ENCODE results near the gene ZNF682.
A peak's percentile ranks its signal among the peaks of the same experiment; 100 is the strongest.
"Not testable (repeated sequence)": the region's sequence is repeated elsewhere in the genome, so short reads cannot be mapped to it uniquely, and the experiment has no call there.

The ZNF682 gene

GRCh38 chr19:20039203-20039723 lies at the start of gene ZNF682:
Gene ZNF682 (minus strand): TSS chr19:20039505. CDS start chr19:20039345, 160 bp downstream.
- no peaks in the 10 kb centered on the region for H3K36me3 ChIP-seq (ENCODE audit: control insufficient read depth, insufficient read depth, low read length, severe bottlenecking)

GRCh38 chr19:20082876-20083275 lies 43.6 kb upstream of the ZNF682 start:
- DNase-seq (ENCODE audit: low read depth); H3K36me3 ChIP-seq (ENCODE audit: control insufficient read depth, insufficient read depth, low read length, severe bottlenecking); H3K4me3 ChIP-seq (ENCODE audit: low read length); H3K9me3 ChIP-seq (ENCODE audit: control insufficient read depth, low read length); H3K27me3 ChIP-seq (replicated peaks; ENCODE audit: control insufficient read depth, insufficient read depth, low read length); H3K9ac ChIP-seq (ENCODE audit: low read length); H3K4me1 ChIP-seq (ENCODE audit: control insufficient read depth, insufficient read depth, low read length): not testable (repeated sequence)

More at GRCh38 chr19:20039203-20039723, at the start of gene ZNF682:
- H3K27me3 ChIP-seq (replicated peaks; ENCODE audit: control insufficient read depth, insufficient read depth, low read length): no peaks in the 10 kb centered on the region
- peak; percentile 99 for DNase-seq (ENCODE audit: low read depth)
- peak within 1 kb of the TSS; percentile 91 for H3K9ac ChIP-seq (ENCODE audit: low read length)
- peak within 1 kb of the TSS; percentile 99 for H3K4me3 ChIP-seq (ENCODE audit: low read length)
- no peaks in the 10 kb centered on the region for H3K9me3 ChIP-seq (ENCODE audit: control insufficient read depth, low read length)
- H3K4me1 ChIP-seq (ENCODE audit: control insufficient read depth, insufficient read depth, low read length): peaks cover 6% of the 10 kb centered on the region

GRCh38 chr19:20082232-20082833 lies 43.0 kb upstream of the ZNF682 start:
- H3K9me3 ChIP-seq (ENCODE audit: control insufficient read depth, low read length); H3K4me1 ChIP-seq (ENCODE audit: control insufficient read depth, insufficient read depth, low read length); DNase-seq (ENCODE audit: low read depth); H3K36me3 ChIP-seq (ENCODE audit: control insufficient read depth, insufficient read depth, low read length, severe bottlenecking); H3K27me3 ChIP-seq (replicated peaks; ENCODE audit: control insufficient read depth, insufficient read depth, low read length); H3K9ac ChIP-seq (ENCODE audit: low read length); H3K4me3 ChIP-seq (ENCODE audit: low read length): not testable (repeated sequence)

- DNase-seq (ENCODE audit: low read depth): no peak
- H3K27me3 ChIP-seq (replicated peaks; ENCODE audit: control insufficient read depth, insufficient read depth, low read length): no peaks in the 10 kb centered on the region
- no peaks in the 10 kb centered on the region for H3K36me3 ChIP-seq (ENCODE audit: control insufficient read depth, insufficient read depth, low read length, severe bottlenecking)
- H3K9me3 ChIP-seq (ENCODE audit: control insufficient read depth, low read length): peaks cover 3% of the 10 kb centered on the region
- no peak overlapping the region for H3K9ac ChIP-seq (ENCODE audit: low read length)
- H3K4me3 ChIP-seq (ENCODE audit: low read length): no peak overlapping the region
- H3K4me1 ChIP-seq (ENCODE audit: control insufficient read depth, insufficient read depth, low read length): peaks cover 3% of the 10 kb centered on the region
These were observed 41.4 kb upstream of the ZNF682 start for GRCh38 chr19:20080656-20081055.

GRCh38 chr19:20079476-20079875 lies 40.2 kb upstream of the ZNF682 start:
- H3K27me3 ChIP-seq (replicated peaks; ENCODE audit: control insufficient read depth, insufficient read depth, low read length): no peaks in the 10 kb centered on the region
- peaks cover 6% of the 10 kb centered on the region for H3K9me3 ChIP-seq (ENCODE audit: control insufficient read depth, low read length)
- DNase-seq (ENCODE audit: low read depth): peak; percentile 7
- no peak overlapping the region for H3K4me3 ChIP-seq (ENCODE audit: low read length)
- H3K4me1 ChIP-seq (ENCODE audit: control insufficient read depth, insufficient read depth, low read length): peaks cover 3% of the 10 kb centered on the region
- no peak overlapping the region for H3K9ac ChIP-seq (ENCODE audit: low read length)
- H3K36me3 ChIP-seq (ENCODE audit: control insufficient read depth, insufficient read depth, low read length, severe bottlenecking): no peaks in the 10 kb centered on the region

GRCh38 chr19:20078581-20079031 lies 39.3 kb upstream of the ZNF682 start:
- Histone ChIP-seq H3K4me3 (ENCODE audit: low read length) (peak overlapping the region; percentile 71), H3K9me3 (ENCODE audit: control insufficient read depth, low read length) (peaks cover 5% of the 10 kb centered on the region), H3K9ac (ENCODE audit: low read length) (no peak overlapping the region), H3K36me3 (ENCODE audit: control insufficient read depth, insufficient read depth, low read length, severe bottlenecking) (no peaks in the 10 kb centered on the region), H3K4me1 (ENCODE audit: control insufficient read depth, insufficient read depth, low read length) (peaks cover 3% of the 10 kb centered on the region), H3K27me3 (replicated peaks; ENCODE audit: control insufficient read depth, insufficient read depth, low read length) (no peaks in the 10 kb centered on the region)
- DNase-seq (ENCODE audit: low read depth): peak; percentile 60

- Histone ChIP-seq H3K27me3 (replicated peaks; ENCODE audit: control insufficient read depth, insufficient read depth, low read length) (no peaks in the 10 kb centered on the region), H3K4me3 (ENCODE audit: low read length) (peak within 1 kb of the TSS; percentile 71), H3K4me1 (ENCODE audit: control insufficient read depth, insufficient read depth, low read length) (peaks cover 3% of the 10 kb centered on the region), H3K9ac (ENCODE audit: low read length) (no peak within 1 kb of the TSS), H3K36me3 (ENCODE audit: control insufficient read depth, insufficient read depth, low read length, severe bottlenecking) (no peaks in the 10 kb centered on the region), H3K9me3 (ENCODE audit: control insufficient read depth, low read length) (peaks cover 4% of the 10 kb centered on the region)
- DNase-seq (ENCODE audit: low read depth): peak; percentile 96
These were observed 38.6 kb upstream of the ZNF682 start, which contains the start of gene ZNF90 for GRCh38 chr19:20077791-20078463. Gene ZNF90 (plus strand): TSS chr19:20078000. CDS start chr19:20078133, 133 bp downstream.

- Histone ChIP-seq H3K4me3 (ENCODE audit: low read length) (no peak overlapping the region), H3K4me1 (ENCODE audit: control insufficient read depth, insufficient read depth, low read length) (peaks cover under 1% of the 10 kb centered on the region), H3K36me3 (ENCODE audit: control insufficient read depth, insufficient read depth, low read length, severe bottlenecking) (no peaks in the 10 kb centered on the region), H3K9ac (ENCODE audit: low read length) (no peak overlapping the region), H3K9me3 (ENCODE audit: control insufficient read depth, low read length) (peaks cover 4% of the 10 kb centered on the region), H3K27me3 (replicated peaks; ENCODE audit: control insufficient read depth, insufficient read depth, low read length) (no peaks in the 10 kb centered on the region)
- DNase-seq (ENCODE audit: low read depth): no peak
These were observed 33.6 kb upstream of the ZNF682 start for GRCh38 chr19:20072936-20073335.

- H3K9ac ChIP-seq (ENCODE audit: low read length): no peak overlapping the region
- no peaks in the 10 kb centered on the region for H3K4me1 ChIP-seq (ENCODE audit: control insufficient read depth, insufficient read depth, low read length)
- H3K36me3 ChIP-seq (ENCODE audit: control insufficient read depth, insufficient read depth, low read length, severe bottlenecking): no peaks in the 10 kb centered on the region
- H3K9me3 ChIP-seq (ENCODE audit: control insufficient read depth, low read length): peaks cover 10% of the 10 kb centered on the region
- no peaks in the 10 kb centered on the region for H3K27me3 ChIP-seq (replicated peaks; ENCODE audit: control insufficient read depth, insufficient read depth, low read length)
- no peak overlapping the region for H3K4me3 ChIP-seq (ENCODE audit: low read length)
- no peak for DNase-seq (ENCODE audit: low read depth)
These were observed 31.4 kb upstream of the ZNF682 start for GRCh38 chr19:20070691-20071090.

- not testable (repeated sequence) for H3K4me3 ChIP-seq (ENCODE audit: low read length); H3K4me1 ChIP-seq (ENCODE audit: control insufficient read depth, insufficient read depth, low read length); H3K9ac ChIP-seq (ENCODE audit: low read length); H3K9me3 ChIP-seq (ENCODE audit: control insufficient read depth, low read length); H3K36me3 ChIP-seq (ENCODE audit: control insufficient read depth, insufficient read depth, low read length, severe bottlenecking); DNase-seq (ENCODE audit: low read depth); H3K27me3 ChIP-seq (replicated peaks; ENCODE audit: control insufficient read depth, insufficient read depth, low read length)
These were observed 29.3 kb upstream of the ZNF682 start for GRCh38 chr19:20068559-20068958.

GRCh38 chr19:20067943-20068342 lies 28.6 kb upstream of the ZNF682 start:
- Histone ChIP-seq H3K36me3 (ENCODE audit: control insufficient read depth, insufficient read depth, low read length, severe bottlenecking) (no peaks in the 10 kb centered on the region), H3K9me3 (ENCODE audit: control insufficient read depth, low read length) (peaks cover 6% of the 10 kb centered on the region), H3K27me3 (replicated peaks; ENCODE audit: control insufficient read depth, insufficient read depth, low read length) (no peaks in the 10 kb centered on the region), H3K4me3 (ENCODE audit: low read length) (no peak overlapping the region), H3K4me1 (ENCODE audit: control insufficient read depth, insufficient read depth, low read length) (no peaks in the 10 kb centered on the region), H3K9ac (ENCODE audit: low read length) (no peak overlapping the region)
- no peak for DNase-seq (ENCODE audit: low read depth)
